Measurements from ENCODE around the gene HOXD11. TPM values are rescaled to one million over a fixed set of nuclear protein-coding genes. Genes with fewer than 3 reads are reported as not detected.

The HOXD11 gene
- total RNA-seq, 2 donors from 2014 or later: 0.25 to 1.6 TPM

GRCh38 chr2:176093145-176093897 is 13.8 kb upstream of the HOXD11 start:
- intact Hi-C loops (cut with DNase I): no loop called here
- H3K4me1 ChIP-seq: peaks cover 4% of the 10 kb centered on the region

GRCh38 chr2:176093898-176094249 is 13.2 kb upstream of the HOXD11 start:
- intact Hi-C loops (cut with DNase I): no loop called here
- no peak for DNase-seq
- H3K27ac ChIP-seq: no peak overlapping the region
- peaks cover 99% of the 10 kb centered on the region for H3K27me3 ChIP-seq
- no peak overlapping the region for H3K9ac ChIP-seq (ENCODE audit: low read depth in 2 of 2, low read length in 2 of 2)
- H3K9me3 ChIP-seq: no peaks in the 10 kb centered on the region
- no peak overlapping the region for H3K4me3 ChIP-seq
- no peak for TF ChIP-seq CTCF (IDR thresholded peaks at IDR 0.05)
- peaks cover 4% of the 10 kb centered on the region for H3K4me1 ChIP-seq
- H3K36me3 ChIP-seq: no peaks in the 10 kb centered on the region

More at GRCh38 chr2:176093145-176093897, 13.8 kb upstream of the HOXD11 start:
- H3K27me3 ChIP-seq: peaks cover 99% of the 10 kb centered on the region
- no peak for DNase-seq
- TF ChIP-seq CTCF (IDR thresholded peaks at IDR 0.05): no peak
- peak overlapping the region; percentile 24 for H3K27ac ChIP-seq
- H3K4me3 ChIP-seq: peak overlapping the region; percentile 39
- H3K36me3 ChIP-seq: no peaks in the 10 kb centered on the region
- no peak overlapping the region for H3K9ac ChIP-seq (ENCODE audit: low read depth in 2 of 2, low read length in 2 of 2)
- H3K9me3 ChIP-seq: no peaks in the 10 kb centered on the region

GRCh38 chr2:176094349-176094748 is 12.7 kb upstream of the HOXD11 start:
- Histone ChIP-seq H3K27me3 (peaks cover 99% of the 10 kb centered on the region), H3K4me1 (peaks cover 4% of the 10 kb centered on the region), H3K27ac (no peak overlapping the region), H3K9ac (ENCODE audit: low read depth in 2 of 2, low read length in 2 of 2) (no peak overlapping the region), H3K4me3 (no peak overlapping the region), H3K36me3 (no peaks in the 10 kb centered on the region), H3K9me3 (no peaks in the 10 kb centered on the region)
- no peak for TF ChIP-seq CTCF (IDR thresholded peaks at IDR 0.05)
- intact Hi-C loops (cut with DNase I): no loop called here
- DNase-seq: no peak

GRCh38 chr2:176095421-176095820 is 11.7 kb upstream of the HOXD11 start:
- no peak for TF ChIP-seq CTCF (IDR thresholded peaks at IDR 0.05)
- Histone ChIP-seq H3K4me1 (peaks cover 4% of the 10 kb centered on the region), H3K36me3 (no peaks in the 10 kb centered on the region), H3K27ac (no peak overlapping the region), H3K9ac (ENCODE audit: low read depth in 2 of 2, low read length in 2 of 2) (no peak overlapping the region), H3K4me3 (no peak overlapping the region), H3K27me3 (peaks cover 99% of the 10 kb centered on the region), H3K9me3 (no peaks in the 10 kb centered on the region)
- DNase-seq: peak; percentile 9
- intact Hi-C loops (cut with DNase I): no loop called here

GRCh38 chr2:176096243-176096985 is 10.7 kb upstream of the HOXD11 start:
- peaks cover 4% of the 10 kb centered on the region for H3K4me1 ChIP-seq
- intact Hi-C loops (cut with DNase I): no loop called here
- peaks cover 94% of the 10 kb centered on the region for H3K27me3 ChIP-seq
- TF ChIP-seq CTCF (IDR thresholded peaks at IDR 0.05): no peak
- H3K9me3 ChIP-seq: no peaks in the 10 kb centered on the region
- H3K9ac ChIP-seq (ENCODE audit: low read depth in 2 of 2, low read length in 2 of 2): no peak overlapping the region
- DNase-seq: peak; percentile 20
- peak overlapping the region; percentile 34 for H3K4me3 ChIP-seq
- no peak overlapping the region for H3K27ac ChIP-seq
- H3K36me3 ChIP-seq: no peaks in the 10 kb centered on the region

All from colonic mucosa (tissue), 4 donors.